ENCODE data around the gene STK39.

GRCh38 chr2:168032091-168032490 is 215.3 kb downstream of the STK39 start:
- TF ChIP-seq CTCF (IDR thresholded peaks at IDR 0.05) (no peak), POLR2A (IDR thresholded peaks at IDR 0.05) (no peak)
